K562 (cell line): ENCODE results near the gene MYL6B. TPM values are rescaled to one million over a fixed set of nuclear protein-coding genes. Genes with fewer than 3 reads are reported as not detected.

ENCODE experiments used
- AFF1 ChIP-seq, 2 experiments: fragments of 450-650 bp; IDR thresholded peaks; 2 replicates each; pipeline ENCODE4 v1.6.1; 2018; ENCODE audit warnings: mild to moderate bottlenecking in 2 of 2, low read depth in 1 of 2; ENCODE audit not compliant: partially characterized antibody in 2 of 2
- BCL6 ChIP-seq: fragments of 250-450 bp; sonication (Bioruptor Pico); IDR thresholded peaks from 2 replicates; pipeline ENCODE4 v1.4.0; 2020
- CEBPB ChIP-seq: fragments of 450-650 bp; IDR thresholded peaks from 2 replicates; pipeline ENCODE4 v1.6.1; 2016; ENCODE audit warnings: missing genetic modification characterization, missing compliant biosample characterization
- CREM ChIP-seq: IDR thresholded peaks from 2 replicates; pipeline ENCODE4 v1.6.1; 2014; ENCODE audit warnings: antibody characterized with exemption, low read depth
- HIVEP1 ChIP-seq: fragments of 250-450 bp; sonication (Bioruptor Pico); IDR thresholded peaks from 2 replicates; pipeline ENCODE4 v1.4.0; 2020; ENCODE audit warnings: mild to moderate bottlenecking
- HMBOX1 ChIP-seq: sonication (generic); IDR thresholded peaks from 2 replicates; pipeline ENCODE4 v1.6.1; 2016
- KDM1A ChIP-seq, 2 experiments: fragments of 450-650 bp; IDR thresholded peaks; 2 replicates each; pipeline ENCODE4 v1.6.1; 2016; ENCODE audit warnings: mild to moderate bottlenecking in 2 of 2
- KLF10 ChIP-seq: fragments of 250-450 bp; sonication (Bioruptor Pico); IDR thresholded peaks from 2 replicates; pipeline ENCODE4 v1.6.1; 2021; ENCODE audit warnings: matching md5 sums
- MBD2 ChIP-seq: sonication (generic); IDR thresholded peaks from 2 replicates; pipeline ENCODE4 v1.6.1; 2016; ENCODE audit warnings: low read depth, borderline replicate concordance
- MEIS2 ChIP-seq: fragments of 450-650 bp; IDR thresholded peaks from 2 replicates; pipeline ENCODE4 v1.6.1; 2014; ENCODE audit warnings: mild to moderate bottlenecking; ENCODE audit not compliant: partially characterized antibody
- NCOA1 ChIP-seq: fragments of 450-650 bp; IDR thresholded peaks from 2 replicates; pipeline ENCODE4 v1.6.1; 2016; ENCODE audit warnings: low read depth
- NFXL1 ChIP-seq: fragments of 450-650 bp; formaldehyde crosslinking; IDR thresholded peaks from 2 replicates; pipeline ENCODE4 v1.4.0; 2021; ENCODE audit warnings: mild to moderate bottlenecking
- NFYB ChIP-seq: IDR thresholded peaks from 2 replicates; pipeline ENCODE4 v1.6.1; 2011; ENCODE audit warnings: mild to moderate bottlenecking, moderate library complexity; ENCODE audit not compliant: insufficient read length; ENCODE audit errors: extremely low read depth
- NR2C2 ChIP-seq, 2 experiments: fragments of 200-800 bp in 1 of 2; sonication (Bioruptor generic) in 1 of 2; sonication (generic) in 1 of 2; formaldehyde crosslinking in 1 of 2; IDR thresholded peaks; 2 replicates each; pipeline versions ENCODE4 v1.6.1 to v1.8.0; 2016 to 2022; ENCODE audit warnings: mild to moderate bottlenecking in 1 of 2, missing compliant biosample characterization in 1 of 2, missing genetic modification characterization in 1 of 2, missing genetic modification reagents in 1 of 2
- PHF21A ChIP-seq: fragments of 450-650 bp; IDR thresholded peaks from 2 replicates; pipeline ENCODE4 v1.6.1; 2017; ENCODE audit warnings: low read depth, borderline replicate concordance
- SMAD3 ChIP-seq: fragments of 450-650 bp; formaldehyde crosslinking; conservative IDR thresholded peaks from 2 replicates; pipeline ENCODE4 v1.4.0; 2020; ENCODE audit warnings: mild to moderate bottlenecking
- SMARCA4 ChIP-seq: fragments of 450-650 bp; IDR thresholded peaks from 2 replicates; pipeline ENCODE4 v1.6.1; 2016
- SMARCE1 ChIP-seq: fragments of 450-650 bp; IDR thresholded peaks from 2 replicates; pipeline ENCODE4 v1.7.1; 2016; ENCODE audit warnings: mild to moderate bottlenecking
- SPI1 ChIP-seq: IDR thresholded peaks from 2 replicates; pipeline ENCODE4 v1.6.1; 2011; ENCODE audit warnings: low read depth, low read length, control low read depth, borderline replicate concordance
- STAT5A ChIP-seq: IDR thresholded peaks from 2 replicates; pipeline ENCODE4 v1.6.1; 2012; ENCODE audit warnings: low read length, inconsistent platforms, borderline replicate concordance
- TARDBP ChIP-seq: fragments of 450-650 bp; IDR thresholded peaks from 2 replicates; pipeline ENCODE4 v1.6.1; 2016
- YBX1 ChIP-seq: fragments of 450-650 bp; IDR thresholded peaks from 2 replicates; pipeline ENCODE4 v1.7.1; 2016; ENCODE audit warnings: mild to moderate bottlenecking
- ZBTB34 ChIP-seq: fragments of 250-450 bp; sonication (Bioruptor Pico); IDR thresholded peaks from 2 replicates; pipeline ENCODE4 v1.8.0; 2021; ENCODE audit warnings: mild to moderate bottlenecking, moderate library complexity
- ZBTB8A ChIP-seq: fragments of 450-650 bp; IDR thresholded peaks from 2 replicates; pipeline ENCODE4 v1.6.1; 2018; ENCODE audit warnings: mild to moderate bottlenecking, moderate library complexity; ENCODE audit not compliant: partially characterized antibody
- ZEB2 ChIP-seq: fragments of 450-650 bp; IDR thresholded peaks from 2 replicates; pipeline ENCODE4 v1.6.1; 2016
- ZFP1 ChIP-seq: fragments of 450-650 bp; formaldehyde crosslinking; IDR thresholded peaks from 2 replicates; pipeline ENCODE4 v1.4.0; 2020; ENCODE audit warnings: mild to moderate bottlenecking, mixed read lengths
- ZNF12 ChIP-seq: sonication (generic); formaldehyde crosslinking; IDR thresholded peaks from 2 replicates; pipeline ENCODE4 v1.4.0; 2020; ENCODE audit warnings: mild to moderate bottlenecking, missing genetic modification reagents
- polyA plus RNA-seq, 8 experiments: library from polyadenylated mRNA; depleted of rRNA in 4 of 8; stranded (reverse) in 5 of 8; unstranded in 3 of 8; fragments of >200 nt; fragmentation: Nextera tagmentation in 2 of 8; fragmentation: Illumina TruSeq in 1 of 8; extraction: Ambion mirVana in 2 of 8; extraction: Trizol in 1 of 8; gene quantifications; 2 replicates each; pipeline versions ENCODE4 v1.2.1 to v1.2.3, GENCODE V29; 2011 to 2014; ENCODE audit warnings: inconsistent platforms in 1 of 8, missing spikeins in 1 of 8
- total RNA-seq, 7 experiments: library from RNA; depleted of rRNA in 6 of 7; stranded (reverse); fragments of >200 nt in 6 of 7; fragmentation: Illumina TruSeq in 2 of 7; extraction: Trizol in 2 of 7; gene quantifications; 2 replicates each; pipeline versions ENCODE4 v1.2.1 to v1.2.3, GENCODE V29; 2011 to 2021; ENCODE audit warnings: low replicate concordance in 1 of 7

MYL6B gene
- total and polyA plus RNA-seq, 9 of the 15 experiments (the other 6 are each of a cell fraction or from before 2014, with no cell fraction given) = 42.8 to 77.3 (median 68.6) TPM

GRCh38 chr12:56126732-56127239 is 25.6 kb upstream of the MYL6B start (continued):
- TF ChIP-seq ZBTB34 (CRISPR knock-in tag) (no peak), NFXL1 (CRISPR knock-in tag) (no peak), NR2C2 (CRISPR knock-in tag; IDR thresholded peaks at IDR 0.05) (no peak), NR2C2 (tag; IDR thresholded peaks at IDR 0.05) (no peak), ZBTB8A (no peak), SMARCA4 (peak; percentile 98), HMBOX1 (peak; percentile 99), SMAD3 (CRISPR knock-in tag) (peak; percentile 71; the same call in 1 of the 2 replicates), ZNF12 (CRISPR knock-in tag) (no peak), HIVEP1 (no peak), MEIS2 (peak; percentile 74), STAT5A (peak; percentile 79), ZEB2 (peak; percentile 49; the same call in 1 of the 2 replicates), CREM (peak; percentile 58), CEBPB (tag) (peak; percentile 59), MBD2 (peak; percentile 68), YBX1 (no peak), ZFP1 (no peak), NFYB (no peak), PHF21A (no peak), AFF1 (IDR thresholded peaks at IDR 0.05; ENCODE audit: low read depth in 1 of 2, partially characterized antibody in 2 of 2) (peak in 1 of 2 experiments; percentile 30), TARDBP (no peak; the same call in 1 of the 2 replicates), BCL6 (no peak), KDM1A (IDR thresholded peaks at IDR 0.05) (peak in 1 of 2 experiments; percentile 49; a peak in 2 of 4 replicates), KLF10 (CRISPR knock-in tag) (no peak), SPI1 (peak; percentile 87), SMARCE1 (peak; percentile 98), NCOA1 (peak; percentile 80; the same call in 1 of the 2 replicates)
